DND-41 (cell line): ENCODE results near the gene EPB41L3.

ENCODE experiments used
- ATAC-seq: fragments of 200-7000 bp; cut with Tn5 transposase; 3 replicates; pipeline ENCODE4 v1.9.1; 2021; ENCODE audit warnings: low read depth; ENCODE audit not compliant: insufficient read depth
- DNase-seq: peaks from one replicate; pipeline ENCODE4 v3.0.0-alpha.2; 2020
- H2AFZ ChIP-seq: 2 replicates; pipeline ENCODE4 v1.6.0; 2012; ENCODE audit warnings: low read depth, low read length
- H3K27ac ChIP-seq: 2 replicates; pipeline ENCODE4 v1.5.1; 2012; ENCODE audit warnings: low read length, inconsistent platforms
- H3K27me3 ChIP-seq: fragments of 200-600 bp; sonication (generic); 2 replicates; pipeline ENCODE4 v1.6.0; 2012; ENCODE audit warnings: low read length, mild to moderate bottlenecking, inconsistent platforms; ENCODE audit not compliant: insufficient read depth, poor library complexity
- H3K36me3 ChIP-seq: 2 replicates; pipeline ENCODE4 v1.5.1; 2012; ENCODE audit warnings: low read length, inconsistent platforms; ENCODE audit not compliant: insufficient read depth
- H3K4me1 ChIP-seq: 2 replicates; pipeline ENCODE4 v1.5.1; 2012; ENCODE audit warnings: mild to moderate bottlenecking, low read length; ENCODE audit not compliant: insufficient read depth
- H3K4me2 ChIP-seq: 2 replicates; pipeline ENCODE4 v1.6.0; 2012; ENCODE audit warnings: mild to moderate bottlenecking, moderate library complexity, low read length, inconsistent platforms; ENCODE audit not compliant: insufficient read depth
- H3K4me3 ChIP-seq, 2 experiments: fragments of 200-600 bp in 1 of 2; shearing (Covaris generic) in 1 of 2; 2 replicates each; pipeline ENCODE4 v1.5.1; 2012 to 2016; ENCODE audit warnings: inconsistent platforms in 2 of 2, low read length in 2 of 2, mild to moderate bottlenecking in 2 of 2, low read depth in 1 of 2, moderate library complexity in 1 of 2
- H3K79me2 ChIP-seq: 2 replicates; pipeline ENCODE4 v1.6.0; 2012; ENCODE audit warnings: low read length, inconsistent platforms; ENCODE audit not compliant: insufficient read depth
- H3K9ac ChIP-seq: 2 replicates; pipeline ENCODE4 v1.6.0; 2012; ENCODE audit warnings: low read depth, mild to moderate bottlenecking, inconsistent platforms, low read length, moderate library complexity
- H3K9me3 ChIP-seq: 2 replicates; pipeline ENCODE4 v1.5.1; 2012; ENCODE audit warnings: low read length, moderate library complexity, mild to moderate bottlenecking, inconsistent platforms; ENCODE audit not compliant: insufficient read depth, severe bottlenecking
- H4K20me1 ChIP-seq: 2 replicates; pipeline ENCODE4 v1.6.0; 2012; ENCODE audit warnings: low read length; ENCODE audit not compliant: insufficient read depth
- EZH2 ChIP-seq: IDR thresholded peaks from 3 replicates; pipeline ENCODE4 v1.6.1; 2012; ENCODE audit warnings: borderline replicate concordance, low read depth, mild to moderate bottlenecking, moderate library complexity, low read length, inconsistent platforms; ENCODE audit not compliant: severe bottlenecking
- TF ChIP-seq, protein P1 (sequence below): IDR thresholded peaks from 2 replicates; pipeline ENCODE4 v1.5.1; 2012; ENCODE audit warnings: borderline replicate concordance, low read length, moderate library complexity, mild to moderate bottlenecking; ENCODE audit not compliant: poor library complexity, severe bottlenecking; ENCODE audit errors: extremely low read depth

EPB41L3 gene

DNA sequence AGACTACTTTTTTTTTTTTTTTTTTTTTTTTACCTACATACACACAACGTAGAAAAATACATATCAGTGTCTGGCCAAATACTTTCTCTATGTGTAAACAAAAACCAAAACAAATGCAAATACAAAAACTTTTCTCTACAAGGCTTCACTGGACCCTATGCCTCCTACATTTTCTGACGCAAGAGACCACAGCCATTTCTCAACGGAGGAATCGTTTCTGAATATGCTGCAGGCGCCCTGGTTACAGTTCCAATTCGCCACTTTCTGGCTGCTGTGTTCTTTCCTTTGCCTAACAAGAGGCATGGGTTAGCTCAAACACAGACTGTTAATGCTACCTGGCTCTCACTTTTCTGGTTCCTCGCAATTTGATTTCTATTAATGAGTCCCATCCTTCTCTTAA lies 96.4 kb downstream of the EPB41L3 start:
- Histone ChIP-seq H3K36me3 (no peaks in the 10 kb centered on the region), H3K9me3 (no peaks in the 10 kb centered on the region), H3K79me2 (no peaks in the 10 kb centered on the region), H3K9ac (no peak overlapping the region), H3K4me3 (no peak overlapping the region), H4K20me1 (no peaks in the 10 kb centered on the region), H3K27ac (no peak overlapping the region), H3K4me2 (no peak overlapping the region), H2AFZ (no peak overlapping the region), H3K4me1 (no peaks in the 10 kb centered on the region), H3K27me3 (no peaks in the 10 kb centered on the region)
- no peak for DNase-seq
- no peak for ATAC-seq
- TF ChIP-seq EZH2 = no peak
- TF ChIP-seq, protein P1, sequence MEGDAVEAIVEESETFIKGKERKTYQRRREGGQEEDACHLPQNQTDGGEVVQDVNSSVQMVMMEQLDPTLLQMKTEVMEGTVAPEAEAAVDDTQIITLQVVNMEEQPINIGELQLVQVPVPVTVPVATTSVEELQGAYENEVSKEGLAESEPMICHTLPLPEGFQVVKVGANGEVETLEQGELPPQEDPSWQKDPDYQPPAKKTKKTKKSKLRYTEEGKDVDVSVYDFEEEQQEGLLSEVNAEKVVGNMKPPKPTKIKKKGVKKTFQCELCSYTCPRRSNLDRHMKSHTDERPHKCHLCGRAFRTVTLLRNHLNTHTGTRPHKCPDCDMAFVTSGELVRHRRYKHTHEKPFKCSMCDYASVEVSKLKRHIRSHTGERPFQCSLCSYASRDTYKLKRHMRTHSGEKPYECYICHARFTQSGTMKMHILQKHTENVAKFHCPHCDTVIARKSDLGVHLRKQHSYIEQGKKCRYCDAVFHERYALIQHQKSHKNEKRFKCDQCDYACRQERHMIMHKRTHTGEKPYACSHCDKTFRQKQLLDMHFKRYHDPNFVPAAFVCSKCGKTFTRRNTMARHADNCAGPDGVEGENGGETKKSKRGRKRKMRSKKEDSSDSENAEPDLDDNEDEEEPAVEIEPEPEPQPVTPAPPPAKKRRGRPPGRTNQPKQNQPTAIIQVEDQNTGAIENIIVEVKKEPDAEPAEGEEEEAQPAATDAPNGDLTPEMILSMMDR = no peak

DNA sequence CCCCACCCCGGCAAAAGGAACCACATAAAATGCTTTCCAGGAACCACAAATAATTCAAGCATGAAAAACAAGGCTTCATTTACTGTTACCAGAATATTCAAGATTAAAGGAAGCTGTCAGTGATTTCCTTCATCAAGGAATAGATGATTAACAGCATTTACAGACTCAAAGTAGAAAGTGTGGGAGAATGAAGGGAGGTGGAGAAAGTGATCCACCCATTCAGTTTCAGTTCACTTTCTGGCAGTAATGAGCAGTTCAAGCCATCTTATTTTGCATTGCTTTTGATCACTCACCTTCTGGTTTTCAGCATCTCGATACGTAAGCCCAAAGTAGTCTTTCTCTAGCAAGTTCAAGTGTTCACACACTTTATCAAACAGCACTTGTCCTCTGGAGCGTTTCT lies 99.0 kb downstream of the EPB41L3 start:
- ATAC-seq = no peak
- H3K4me2 ChIP-seq = no peak overlapping the region

DNA sequence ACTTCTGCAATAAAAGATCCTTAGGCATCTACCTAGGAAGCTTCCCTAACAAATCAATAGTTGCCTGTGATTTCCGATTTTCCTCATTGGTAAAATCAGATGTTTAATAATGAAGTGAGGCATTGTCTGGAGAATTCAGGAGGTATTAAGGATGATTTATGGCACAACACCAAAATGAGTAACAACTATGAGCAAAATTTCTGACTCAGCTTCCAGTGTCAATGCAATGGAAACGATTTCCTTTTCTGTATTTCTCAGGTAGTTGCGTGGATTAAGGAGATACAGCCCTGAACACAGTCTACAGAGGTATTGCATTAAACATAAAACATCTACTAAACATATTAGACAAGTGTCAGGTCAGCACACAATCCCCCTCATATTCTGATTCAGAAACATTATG lies 99.5 kb downstream of the EPB41L3 start:
- H3K4me2 ChIP-seq = no peak overlapping the region
- ATAC-seq = no peak

More for the DNA sequence above, 99.0 kb downstream of the EPB41L3 start:
- no peak overlapping the region for H2AFZ ChIP-seq
- no peaks in the 10 kb centered on the region for H3K79me2 ChIP-seq
- H3K36me3 ChIP-seq = no peaks in the 10 kb centered on the region
- no peak overlapping the region for H3K4me3 ChIP-seq
- no peak for TF ChIP-seq EZH2
- TF ChIP-seq, protein P1 = no peak
- no peaks in the 10 kb centered on the region for H3K27me3 ChIP-seq
- H4K20me1 ChIP-seq = no peaks in the 10 kb centered on the region
- H3K9me3 ChIP-seq = no peaks in the 10 kb centered on the region
- no peak overlapping the region for H3K27ac ChIP-seq
- H3K9ac ChIP-seq = no peak overlapping the region
- DNase-seq = no peak
- no peaks in the 10 kb centered on the region for H3K4me1 ChIP-seq

More for the DNA sequence above, 99.5 kb downstream of the EPB41L3 start:
- Histone ChIP-seq H3K9ac (no peak overlapping the region), H3K79me2 (no peaks in the 10 kb centered on the region), H3K4me1 (no peaks in the 10 kb centered on the region), H3K27ac (no peak overlapping the region), H2AFZ (no peak overlapping the region), H4K20me1 (no peaks in the 10 kb centered on the region), H3K4me3 (no peak overlapping the region), H3K9me3 (no peaks in the 10 kb centered on the region), H3K27me3 (no peaks in the 10 kb centered on the region), H3K36me3 (no peaks in the 10 kb centered on the region)
- TF ChIP-seq, protein P1 = no peak
- no peak for TF ChIP-seq EZH2
- DNase-seq = no peak
